HEK293T (cell line): Measurements from ENCODE around the gene STK32A.

Experiments used
- CTCF ChIA-PET: fragments of 350-600 bp; formaldehyde crosslinking; extraction: SDS; loops from one replicate; lab custom pipeline; 2021; ENCODE audit warnings: antibody characterized with exemption, inconsistent platforms; lab: Yijun Ruan, JAX
- POLR2A ChIA-PET: fragments of 350-600 bp; formaldehyde crosslinking; extraction: SDS; loops from one replicate; lab custom pipeline; 2020; ENCODE audit warnings: antibody characterized with exemption, inconsistent platforms; lab: Yijun Ruan, JAX
- DNase-seq: peaks from one replicate; pipeline ENCODE4 v3.0.0; 2012; ENCODE audit warnings: mixed read lengths; ENCODE audit errors: extremely low spot score
- ARNT ChIP-seq: fragments of 450-650 bp; IDR thresholded peaks from 2 replicates; pipeline ENCODE4 v1.6.1; 2017; ENCODE audit warnings: mild to moderate bottlenecking
- BHLHE40 ChIP-seq: fragments of 450-650 bp; IDR thresholded peaks from 2 replicates; pipeline ENCODE4 v1.6.1; 2016; ENCODE audit warnings: mild to moderate bottlenecking, moderate library complexity, borderline replicate concordance
- CTBP1 ChIP-seq: fragments of 450-650 bp; IDR thresholded peaks from 2 replicates; pipeline ENCODE4 v1.6.1; 2016; ENCODE audit warnings: borderline replicate concordance
- ELF4 ChIP-seq: fragments of 450-650 bp; IDR thresholded peaks from 2 replicates; pipeline ENCODE4 v1.6.1; 2017; ENCODE audit warnings: antibody characterized with exemption
- FOXA1 ChIP-seq: fragments of 450-650 bp; IDR thresholded peaks from 2 replicates; pipeline ENCODE4 v1.6.1; 2016; ENCODE audit warnings: mild to moderate bottlenecking
- FOXK2 ChIP-seq: fragments of 450-650 bp; IDR thresholded peaks from 2 replicates; pipeline ENCODE4 v1.6.1; 2016; ENCODE audit warnings: mild to moderate bottlenecking
- FOXM1 ChIP-seq: fragments of 450-650 bp; IDR thresholded peaks from 2 replicates; pipeline ENCODE4 v1.6.1; 2017; ENCODE audit warnings: mild to moderate bottlenecking, borderline replicate concordance
- HDGF ChIP-seq: fragments of 450-650 bp; IDR thresholded peaks from 2 replicates; pipeline ENCODE4 v1.6.1; 2017; ENCODE audit warnings: antibody characterized with exemption, borderline replicate concordance
- L3MBTL2 ChIP-seq: fragments of 450-650 bp; conservative IDR thresholded peaks from 2 replicates; pipeline ENCODE4 v1.6.1; 2016; ENCODE audit warnings: mild to moderate bottlenecking
- LEF1 ChIP-seq: fragments of 450-650 bp; IDR thresholded peaks from 2 replicates; pipeline ENCODE4 v1.6.1; 2017; ENCODE audit warnings: mild to moderate bottlenecking, borderline replicate concordance
- NFRKB ChIP-seq: fragments of 450-650 bp; IDR thresholded peaks from 2 replicates; pipeline ENCODE4 v1.6.1; 2016; ENCODE audit warnings: mild to moderate bottlenecking, moderate library complexity
- SP1 ChIP-seq: fragments of 450-650 bp; IDR thresholded peaks from 2 replicates; pipeline ENCODE4 v1.6.1; 2017
- SUZ12 ChIP-seq: fragments of 450-650 bp; IDR thresholded peaks from 2 replicates; pipeline ENCODE4 v1.6.1; 2016; ENCODE audit warnings: mild to moderate bottlenecking
- TARDBP ChIP-seq: fragments of 450-650 bp; IDR thresholded peaks from 2 replicates; pipeline ENCODE4 v1.6.1; 2016
- ZNF384 ChIP-seq: fragments of 450-650 bp; IDR thresholded peaks from 2 replicates; pipeline ENCODE4 v1.6.1; 2016
- TF ChIP-seq, protein P1 (sequence below): fragments of 450-650 bp; IDR thresholded peaks from 2 replicates; pipeline ENCODE4 v1.6.1; 2016

STK32A gene

DNA sequence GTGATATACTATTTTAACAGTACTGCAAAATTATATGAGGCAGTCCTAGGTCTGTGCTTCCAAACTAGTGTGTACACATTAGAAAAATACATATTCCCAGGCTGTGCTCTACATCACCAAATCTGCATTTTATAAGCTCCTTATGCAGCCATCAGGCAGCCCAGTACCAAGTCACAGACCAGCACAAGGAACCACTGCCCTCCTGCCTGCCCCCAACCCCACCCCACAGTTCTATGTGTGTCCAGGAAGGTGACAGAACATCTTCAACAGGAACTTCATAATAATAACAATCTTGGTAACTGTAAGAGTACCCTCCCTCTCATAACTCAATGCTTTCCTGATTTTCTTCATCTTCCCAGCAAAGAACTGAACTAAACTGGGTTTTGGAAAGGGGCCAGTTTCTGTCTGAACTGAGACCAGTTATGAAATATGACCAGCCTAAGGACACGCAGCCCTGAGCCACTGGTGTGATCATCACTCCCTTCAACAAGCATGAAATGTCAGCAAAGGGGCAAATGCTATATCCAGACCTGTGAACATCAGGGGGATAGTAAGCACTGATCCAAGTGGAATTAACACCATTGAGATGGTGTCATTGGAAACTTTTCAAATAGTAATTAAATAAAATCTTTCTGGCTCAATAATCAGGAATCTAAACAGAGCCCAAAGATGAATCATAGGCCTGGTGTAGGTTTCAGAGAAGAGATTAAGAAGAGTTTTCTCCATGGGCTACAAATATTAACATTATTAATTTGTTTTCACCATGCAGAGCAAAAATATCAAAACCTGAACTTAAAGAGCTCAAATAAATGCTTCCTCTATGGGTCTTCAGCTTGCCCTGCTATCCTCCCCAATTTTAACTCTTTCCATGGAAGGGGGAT lies 192.9 kb downstream of the STK32A start:
- ChIA-PET POLR2A (no interaction called here), CTCF (interaction anchor here (1.7 kb wide), 1 partner anchor 23 kb away, joined by 5 read pairs; no protein-coding TSS in a partner anchor)
- no peak for TF ChIP-seq SUZ12
- no peak for TF ChIP-seq ARNT
- TF ChIP-seq ELF4, result no peak
- TF ChIP-seq FOXM1, result no peak
- TF ChIP-seq CTBP1, result no peak
- TF ChIP-seq FOXA1, result no peak
- no peak for TF ChIP-seq FOXK2
- TF ChIP-seq SP1, result no peak
- no peak for TF ChIP-seq NFRKB
- no peak for TF ChIP-seq LEF1
- TF ChIP-seq HDGF, result no peak
- no peak for TF ChIP-seq ZNF384
- TF ChIP-seq BHLHE40, result no peak
- TF ChIP-seq L3MBTL2, result no peak
- TF ChIP-seq, protein P1, sequence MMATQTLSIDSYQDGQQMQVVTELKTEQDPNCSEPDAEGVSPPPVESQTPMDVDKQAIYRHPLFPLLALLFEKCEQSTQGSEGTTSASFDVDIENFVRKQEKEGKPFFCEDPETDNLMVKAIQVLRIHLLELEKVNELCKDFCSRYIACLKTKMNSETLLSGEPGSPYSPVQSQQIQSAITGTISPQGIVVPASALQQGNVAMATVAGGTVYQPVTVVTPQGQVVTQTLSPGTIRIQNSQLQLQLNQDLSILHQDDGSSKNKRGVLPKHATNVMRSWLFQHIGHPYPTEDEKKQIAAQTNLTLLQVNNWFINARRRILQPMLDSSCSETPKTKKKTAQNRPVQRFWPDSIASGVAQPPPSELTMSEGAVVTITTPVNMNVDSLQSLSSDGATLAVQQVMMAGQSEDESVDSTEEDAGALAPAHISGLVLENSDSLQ, result no peak
- no peak for DNase-seq

DNA sequence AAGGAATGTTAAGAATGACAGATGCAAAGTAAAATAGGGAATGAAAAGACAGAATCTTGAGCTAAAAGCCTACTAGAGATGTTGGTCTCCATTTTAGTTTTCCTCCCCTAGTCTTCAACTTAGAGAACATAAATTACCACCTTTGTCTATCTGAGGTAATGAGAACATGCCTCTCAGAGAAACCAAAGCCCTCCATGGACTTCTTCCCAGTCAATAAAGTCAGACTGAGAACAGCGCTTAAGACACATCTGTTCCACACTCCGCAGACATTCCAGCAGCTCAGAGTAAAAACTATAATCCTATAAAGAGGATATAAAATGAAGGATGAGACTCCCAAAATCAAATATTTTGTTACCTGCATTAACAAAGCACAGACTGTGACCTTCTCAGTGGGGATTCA lies 195.8 kb downstream of the STK32A start:
- ChIA-PET POLR2A (no interaction called here), CTCF (no interaction called here)
- TF ChIP-seq, protein P1, result no peak
- TF ChIP-seq FOXM1, result no peak
- no peak for DNase-seq

DNA sequence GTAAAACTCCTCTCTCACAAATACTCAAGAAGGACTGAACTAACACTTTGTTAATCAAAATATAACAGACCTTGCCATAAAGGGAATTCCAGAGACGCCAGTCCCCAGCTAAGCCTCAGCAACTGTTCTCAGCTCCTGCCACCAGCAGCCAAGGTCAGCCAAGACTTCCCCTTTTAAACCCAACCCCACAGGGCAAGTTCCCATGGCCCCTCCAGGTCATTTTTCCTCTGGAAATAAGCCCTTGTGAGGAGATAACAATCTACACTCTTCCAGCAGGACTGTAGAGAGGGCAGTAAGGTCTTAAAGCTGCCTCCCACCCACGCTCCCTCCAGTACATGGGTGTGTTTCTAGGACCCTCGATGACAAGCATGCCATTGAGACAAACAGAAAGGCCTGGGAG lies 196.8 kb downstream of the STK32A start:
- TF ChIP-seq FOXM1 (no peak), FOXK2 (no peak), NFRKB (no peak), ZNF384 (no peak), ARNT (no peak), BHLHE40 (no peak), L3MBTL2 (no peak), ELF4 (no peak), TARDBP (no peak), HDGF (no peak)
- TF ChIP-seq, protein P1, result no peak
- no peak for DNase-seq
- CTCF ChIA-PET, result interaction anchor here (0.5 to 1.2 kb wide), 2 partner anchors 23 to 196 kb away, joined by 3 to 4 read pairs; no protein-coding TSS in a partner anchor
- POLR2A ChIA-PET, result no interaction called here

DNA sequence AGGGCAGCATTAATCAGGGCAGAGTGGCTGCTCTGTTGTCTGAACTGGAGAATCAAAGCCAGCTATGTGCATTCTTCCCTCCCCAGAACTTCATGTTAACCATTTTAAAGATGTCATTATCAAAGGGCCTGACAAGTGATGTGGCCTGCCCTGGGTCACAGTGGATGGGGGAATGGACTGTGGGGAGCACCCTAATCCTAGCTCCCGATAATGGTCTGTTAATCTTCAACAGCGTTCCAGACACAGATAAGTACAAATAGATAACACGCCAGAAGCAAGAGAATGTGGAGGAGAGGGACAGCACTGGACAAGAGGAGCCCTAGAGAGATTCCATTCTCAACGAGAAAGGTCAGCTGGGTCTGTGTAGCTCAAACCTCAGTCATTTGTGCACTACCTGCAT lies 197.5 kb downstream of the STK32A start:
- TF ChIP-seq FOXA1 (no peak), LEF1 (no peak), TARDBP (no peak), ZNF384 (no peak), ARNT (no peak), L3MBTL2 (no peak), HDGF (no peak), SP1 (no peak), SUZ12 (no peak), FOXK2 (no peak), CTBP1 (no peak), NFRKB (no peak), BHLHE40 (no peak), FOXM1 (no peak), ELF4 (no peak)
- TF ChIP-seq, protein P1, result no peak
- ChIA-PET CTCF (interaction anchor here (1.2 kb wide), 1 partner anchor 23 kb away, joined by 3 read pairs; no protein-coding TSS in a partner anchor), POLR2A (no interaction called here)
- no peak for DNase-seq

DNA sequence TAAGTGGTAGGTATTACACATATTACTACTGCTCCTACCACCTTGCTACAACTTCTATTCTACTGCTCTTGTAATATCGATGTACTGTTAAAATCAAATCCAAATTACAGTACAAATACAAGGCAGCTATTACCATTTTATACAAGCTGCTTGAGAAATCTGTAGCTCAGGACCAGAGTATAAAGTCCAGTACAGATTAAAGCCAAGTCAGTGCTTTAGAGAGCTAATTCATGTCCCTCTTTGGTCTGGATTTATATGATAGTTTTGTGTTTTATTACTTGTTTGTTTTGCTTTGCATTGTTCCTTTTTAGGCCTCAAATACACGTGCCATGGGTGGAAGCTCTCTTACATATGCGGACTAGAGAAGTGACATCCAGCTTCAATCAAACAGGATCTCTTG lies 199.2 kb downstream of the STK32A start:
- ChIA-PET POLR2A (no interaction called here), CTCF (interaction anchor here (0.7 to 1.0 kb wide), 3 partner anchors 14 to 193 kb away, joined by 3 to 5 read pairs (median 4); no protein-coding TSS in a partner anchor)
- no peak for TF ChIP-seq FOXK2
- TF ChIP-seq FOXA1, result no peak
- no peak for TF ChIP-seq LEF1
- TF ChIP-seq L3MBTL2, result no peak
- TF ChIP-seq ZNF384, result no peak
- TF ChIP-seq, protein P1, result no peak
- TF ChIP-seq ARNT, result no peak
- no peak for TF ChIP-seq CTBP1
- TF ChIP-seq TARDBP, result no peak
- TF ChIP-seq ELF4, result no peak
- TF ChIP-seq HDGF, result no peak
- TF ChIP-seq BHLHE40, result no peak
- DNase-seq, result no peak
